Calu3 (cell line): ENCODE data around the gene CREBBP. TPM values are rescaled to one million over a fixed set of nuclear protein-coding genes. Genes with fewer than 3 reads are reported as not detected.

Experiments used
- BruUV-seq: library from RNA; stranded (reverse); fragments of 400-500 nt; replicated peaks from 2 replicates; lab custom pipeline; 2021; lab: Mats Ljungman, UMichigan
- CTCF ChIA-PET: fragments of 300-600 bp; sonication (Branson Sonifier 250); formaldehyde crosslinking; loops from one replicate; lab custom pipeline; 2022; ENCODE audit warnings: antibody characterized with exemption; lab: Charles Lee
- DNase-seq: peaks from one replicate; pipeline ENCODE4 v3.0.0; 2022
- H3K27ac Mint-ChIP-seq: one replicate; pipeline ENCODE4 v1.8.0; 2022; ENCODE audit warnings: mixed read lengths; ENCODE audit not compliant: unreplicated experiment
- H3K27me3 Mint-ChIP-seq: one replicate; pipeline ENCODE4 v1.8.0; 2022; ENCODE audit warnings: mixed read lengths; ENCODE audit not compliant: unreplicated experiment
- H3K36me3 Mint-ChIP-seq: one replicate; pipeline ENCODE4 v1.8.0; 2022; ENCODE audit warnings: mild to moderate bottlenecking, moderate library complexity, mixed read lengths; ENCODE audit not compliant: insufficient read depth, unreplicated experiment
- H3K4me1 Mint-ChIP-seq: one replicate; pipeline ENCODE4 v1.8.0; 2022; ENCODE audit warnings: mild to moderate bottlenecking, low read depth, mixed read lengths; ENCODE audit not compliant: unreplicated experiment
- H3K4me3 Mint-ChIP-seq: one replicate; pipeline ENCODE4 v1.8.0; 2022; ENCODE audit warnings: mild to moderate bottlenecking, low read depth, moderate library complexity, mixed read lengths; ENCODE audit not compliant: unreplicated experiment
- H3K9me3 Mint-ChIP-seq: one replicate; pipeline ENCODE4 v1.8.0; 2022; ENCODE audit warnings: low read depth, mixed read lengths; ENCODE audit not compliant: unreplicated experiment
- intact Hi-C: fragments of 100-400 bp; cut with micrococcal nuclease; formaldehyde crosslinking; loops from one replicate; pipeline ENCODE4 v1.10.0; 2022; ENCODE audit not compliant: unreplicated experiment
- total RNA-seq: library from RNA; stranded (reverse); gene quantifications from 2 replicates; pipeline ENCODE4 v1.2.3, GENCODE V29; 2022
- TF ChIP-seq, protein P1 (sequence below): fragments of 200-600 bp; IDR thresholded peaks from one replicate; pipeline ENCODE4 v1.8.0; 2022; ENCODE audit warnings: antibody characterized with exemption; ENCODE audit not compliant: unreplicated experiment

Gene CREBBP
- total RNA-seq, 1 experiment from 2014 or later = 91.0 TPM

DNA sequence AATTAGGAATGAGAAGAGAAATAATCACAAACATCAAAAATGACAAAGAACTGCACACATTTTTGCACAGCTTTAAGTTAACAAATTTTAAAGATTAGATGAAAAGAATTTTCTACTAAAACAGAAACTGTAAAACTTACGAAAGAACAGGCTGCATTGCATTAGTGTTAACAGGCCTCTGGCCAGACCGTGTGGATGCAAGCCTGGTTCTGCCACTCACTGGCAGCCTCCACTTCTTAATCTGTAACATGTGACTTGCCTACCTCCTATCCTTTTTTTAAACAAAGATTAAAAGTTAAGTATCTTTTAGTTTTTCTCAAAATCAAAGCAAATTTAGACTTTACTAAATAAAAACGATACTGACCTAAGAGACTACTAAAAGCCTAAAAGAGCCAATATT lies 37.5 kb downstream of the CREBBP start:
- BruUV-seq = no TSS peak
- no peaks in the 10 kb centered on the region for H3K9me3 Mint-ChIP-seq

DNA sequence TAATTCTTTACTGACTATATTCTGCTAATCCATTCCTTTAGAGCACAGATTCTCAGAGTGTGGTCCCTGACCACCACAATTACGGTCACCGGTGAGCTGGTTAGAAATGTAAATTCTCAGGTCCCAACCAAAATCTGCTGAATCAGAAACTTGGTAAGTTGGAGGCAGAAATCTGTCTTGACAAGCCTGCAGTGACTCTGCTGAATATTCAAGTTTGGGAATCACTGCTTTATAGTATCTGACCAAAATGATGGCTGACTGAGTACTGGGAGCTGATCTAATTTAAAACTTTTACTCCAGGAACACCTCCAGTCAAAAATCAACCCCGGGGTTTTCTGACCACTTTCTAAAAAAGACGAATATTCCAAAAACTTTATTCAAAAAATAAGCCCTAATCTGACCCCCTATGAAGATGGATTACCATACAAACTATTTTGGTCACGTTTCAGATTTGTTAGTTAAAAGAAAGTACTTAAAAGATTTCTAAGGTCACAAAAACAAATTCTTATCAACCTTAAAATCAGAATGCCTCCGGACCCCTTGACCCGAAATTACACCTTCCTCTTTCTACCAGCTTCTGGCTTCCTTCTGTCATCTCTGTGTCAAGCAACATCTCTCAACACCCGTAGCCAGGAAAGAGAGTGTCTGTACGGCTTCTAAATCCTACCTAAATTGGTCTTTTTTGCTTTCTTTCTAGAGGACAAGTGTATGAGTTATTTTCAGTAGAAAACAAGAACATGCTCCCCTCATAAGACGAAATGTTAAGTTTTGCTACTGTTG lies 38.6 kb downstream of the CREBBP start:
- H3K4me3 Mint-ChIP-seq = no peak overlapping the region
- CTCF ChIA-PET = no interaction called here
- H3K9me3 Mint-ChIP-seq = no peaks in the 10 kb centered on the region
- no peaks in the 10 kb centered on the region for H3K4me1 Mint-ChIP-seq
- intact Hi-C loops = no loop called here
- TF ChIP-seq, protein P1, sequence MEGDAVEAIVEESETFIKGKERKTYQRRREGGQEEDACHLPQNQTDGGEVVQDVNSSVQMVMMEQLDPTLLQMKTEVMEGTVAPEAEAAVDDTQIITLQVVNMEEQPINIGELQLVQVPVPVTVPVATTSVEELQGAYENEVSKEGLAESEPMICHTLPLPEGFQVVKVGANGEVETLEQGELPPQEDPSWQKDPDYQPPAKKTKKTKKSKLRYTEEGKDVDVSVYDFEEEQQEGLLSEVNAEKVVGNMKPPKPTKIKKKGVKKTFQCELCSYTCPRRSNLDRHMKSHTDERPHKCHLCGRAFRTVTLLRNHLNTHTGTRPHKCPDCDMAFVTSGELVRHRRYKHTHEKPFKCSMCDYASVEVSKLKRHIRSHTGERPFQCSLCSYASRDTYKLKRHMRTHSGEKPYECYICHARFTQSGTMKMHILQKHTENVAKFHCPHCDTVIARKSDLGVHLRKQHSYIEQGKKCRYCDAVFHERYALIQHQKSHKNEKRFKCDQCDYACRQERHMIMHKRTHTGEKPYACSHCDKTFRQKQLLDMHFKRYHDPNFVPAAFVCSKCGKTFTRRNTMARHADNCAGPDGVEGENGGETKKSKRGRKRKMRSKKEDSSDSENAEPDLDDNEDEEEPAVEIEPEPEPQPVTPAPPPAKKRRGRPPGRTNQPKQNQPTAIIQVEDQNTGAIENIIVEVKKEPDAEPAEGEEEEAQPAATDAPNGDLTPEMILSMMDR = no peak
- H3K27me3 Mint-ChIP-seq = no peaks in the 10 kb centered on the region
- no peaks in the 10 kb centered on the region for H3K36me3 Mint-ChIP-seq
- no TSS peak for BruUV-seq
- H3K27ac Mint-ChIP-seq = no peak overlapping the region
- no peak for DNase-seq

More for the DNA sequence above, 37.5 kb downstream of the CREBBP start:
- intact Hi-C loops = no loop called here
- H3K4me1 Mint-ChIP-seq = no peaks in the 10 kb centered on the region
- H3K36me3 Mint-ChIP-seq = no peaks in the 10 kb centered on the region
- H3K4me3 Mint-ChIP-seq = no peak overlapping the region
- DNase-seq = no peak
- TF ChIP-seq, protein P1 = no peak
- CTCF ChIA-PET = interaction anchor here (0.7 kb wide), 1 partner anchor 10 kb away, joined by 4 read pairs; no protein-coding TSS in a partner anchor
- no peaks in the 10 kb centered on the region for H3K27me3 Mint-ChIP-seq
- no peak overlapping the region for H3K27ac Mint-ChIP-seq

DNA sequence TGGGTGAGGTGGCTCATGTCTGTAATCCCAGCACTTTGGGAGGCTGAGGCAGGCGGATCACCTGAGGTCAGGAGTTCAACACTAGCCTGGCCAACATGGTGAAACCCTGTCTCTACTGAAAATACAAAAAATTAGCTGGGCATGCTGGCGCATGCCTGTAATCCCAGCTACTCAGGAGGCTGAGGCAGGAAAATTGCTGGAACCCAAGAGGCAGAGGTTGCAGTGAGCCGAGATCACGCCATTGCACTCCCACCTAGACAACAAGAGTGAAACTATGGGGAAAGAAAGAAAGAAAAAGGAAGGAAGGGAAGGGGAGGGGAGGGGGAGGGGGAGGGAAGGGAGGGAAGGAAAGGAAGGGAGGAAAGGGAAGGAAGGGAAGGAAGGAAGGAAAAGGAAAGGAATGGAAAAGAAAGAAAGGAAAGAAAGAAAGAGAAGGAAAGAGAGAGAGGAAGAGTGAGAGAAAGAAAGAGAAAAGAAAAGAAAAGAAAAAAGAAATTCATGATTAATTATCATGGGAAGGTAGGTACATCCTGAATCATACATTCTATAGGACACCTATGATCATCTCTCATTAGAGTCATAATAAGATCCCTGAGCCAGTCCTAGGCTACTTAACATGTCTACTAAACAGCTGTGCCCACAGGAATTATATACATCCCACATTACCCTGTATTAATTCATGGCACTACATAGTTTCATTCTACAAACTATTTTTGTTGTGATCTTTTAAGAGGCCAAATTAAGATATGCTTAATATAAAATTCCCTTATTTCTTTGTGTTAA lies 40.9 kb downstream of the CREBBP start:
- TF ChIP-seq, protein P1 = no peak
- no peaks in the 10 kb centered on the region for H3K27me3 Mint-ChIP-seq
- no peaks in the 10 kb centered on the region for H3K36me3 Mint-ChIP-seq
- no peak overlapping the region for H3K4me3 Mint-ChIP-seq
- intact Hi-C loops = no loop called here
- CTCF ChIA-PET = no interaction called here
- no peak for DNase-seq
- no peaks in the 10 kb centered on the region for H3K4me1 Mint-ChIP-seq
- H3K9me3 Mint-ChIP-seq = no peaks in the 10 kb centered on the region
- no TSS peak for BruUV-seq
- no peak overlapping the region for H3K27ac Mint-ChIP-seq

DNA sequence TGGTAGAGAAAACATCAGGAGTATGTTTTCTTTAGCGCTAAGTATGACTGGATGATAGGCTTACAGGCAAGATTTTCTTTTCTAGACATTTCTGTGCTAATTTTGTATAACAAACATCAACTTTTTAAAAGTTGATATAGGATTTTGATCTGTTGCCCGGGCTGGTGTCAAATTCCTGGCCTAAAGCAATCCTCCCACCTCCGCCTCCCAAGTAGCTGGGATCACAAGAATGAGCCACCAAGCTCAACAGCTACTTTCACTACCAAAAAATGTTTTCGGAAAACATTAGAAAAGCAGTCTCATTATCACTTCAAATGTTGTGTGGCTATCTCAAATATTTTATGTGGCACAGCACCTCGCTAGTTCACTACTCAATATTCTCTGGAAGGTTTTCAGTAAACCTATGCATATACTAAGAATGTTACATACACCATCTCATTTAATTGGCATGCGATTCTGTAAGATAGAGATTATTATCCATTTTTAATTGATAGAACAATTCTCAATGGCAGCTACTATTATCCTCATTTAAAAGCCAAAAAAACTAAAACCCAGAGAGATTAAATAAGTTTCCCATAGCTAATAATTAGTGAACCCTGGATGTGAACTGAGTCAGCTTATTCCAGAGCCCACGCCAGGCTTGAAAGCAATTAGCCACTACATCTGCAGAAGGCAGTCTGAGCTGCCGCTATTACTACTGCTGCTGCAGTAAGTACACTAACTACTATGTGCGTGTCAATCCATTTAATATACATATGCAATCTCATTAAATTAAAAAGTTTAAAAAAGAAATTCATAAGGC lies 41.7 kb downstream of the CREBBP start:
- CTCF ChIA-PET = no interaction called here
- no peaks in the 10 kb centered on the region for H3K4me1 Mint-ChIP-seq
- TF ChIP-seq, protein P1 = no peak
- H3K9me3 Mint-ChIP-seq = peaks cover 2% of the 10 kb centered on the region
- no peak overlapping the region for H3K4me3 Mint-ChIP-seq
- no TSS peak for BruUV-seq
- no peak for DNase-seq
- no peaks in the 10 kb centered on the region for H3K27me3 Mint-ChIP-seq
- intact Hi-C loops = no loop called here
- no peaks in the 10 kb centered on the region for H3K36me3 Mint-ChIP-seq
- H3K27ac Mint-ChIP-seq = no peak overlapping the region
